Stimulated activated CD4-positive, alpha-beta T cell treated with anti-CD3 and anti-CD28 coated beads, Interleukin-2, amount 100 ng/mL, for 24 hours (primary cell): ENCODE data around the gene SLC4A5.
"Not testable (repeated sequence)": the region's sequence is repeated elsewhere in the genome, so short reads cannot be mapped to it uniquely, and the experiment has no call there.

Source experiments
- DNase-seq, 2 donors: peaks; one replicate each; pipeline ENCODE4 v3.0.0-alpha.2; 2020

Gene SLC4A5

DNA sequence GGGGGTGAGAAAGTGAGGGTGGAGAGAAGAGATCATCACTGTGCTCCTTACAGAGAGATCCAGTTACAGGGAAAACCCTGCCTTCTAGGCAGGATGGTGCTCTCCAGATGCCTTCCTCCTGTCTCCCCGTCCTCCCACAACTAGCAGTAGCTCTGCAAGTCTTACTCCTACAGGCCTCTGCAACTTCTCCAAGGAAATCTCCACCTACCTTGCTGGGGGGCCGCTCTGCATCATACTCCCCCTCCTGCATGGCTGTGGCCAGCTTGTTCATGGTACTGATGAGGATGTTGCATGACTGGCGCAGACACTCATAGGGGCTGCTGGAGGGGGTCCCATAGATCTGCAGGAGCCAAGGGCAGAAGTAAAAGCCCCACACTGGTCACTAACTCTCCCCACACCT lies 22.8 kb upstream of the SLC4A5 start:
- DNase-seq, result no peak

DNA sequence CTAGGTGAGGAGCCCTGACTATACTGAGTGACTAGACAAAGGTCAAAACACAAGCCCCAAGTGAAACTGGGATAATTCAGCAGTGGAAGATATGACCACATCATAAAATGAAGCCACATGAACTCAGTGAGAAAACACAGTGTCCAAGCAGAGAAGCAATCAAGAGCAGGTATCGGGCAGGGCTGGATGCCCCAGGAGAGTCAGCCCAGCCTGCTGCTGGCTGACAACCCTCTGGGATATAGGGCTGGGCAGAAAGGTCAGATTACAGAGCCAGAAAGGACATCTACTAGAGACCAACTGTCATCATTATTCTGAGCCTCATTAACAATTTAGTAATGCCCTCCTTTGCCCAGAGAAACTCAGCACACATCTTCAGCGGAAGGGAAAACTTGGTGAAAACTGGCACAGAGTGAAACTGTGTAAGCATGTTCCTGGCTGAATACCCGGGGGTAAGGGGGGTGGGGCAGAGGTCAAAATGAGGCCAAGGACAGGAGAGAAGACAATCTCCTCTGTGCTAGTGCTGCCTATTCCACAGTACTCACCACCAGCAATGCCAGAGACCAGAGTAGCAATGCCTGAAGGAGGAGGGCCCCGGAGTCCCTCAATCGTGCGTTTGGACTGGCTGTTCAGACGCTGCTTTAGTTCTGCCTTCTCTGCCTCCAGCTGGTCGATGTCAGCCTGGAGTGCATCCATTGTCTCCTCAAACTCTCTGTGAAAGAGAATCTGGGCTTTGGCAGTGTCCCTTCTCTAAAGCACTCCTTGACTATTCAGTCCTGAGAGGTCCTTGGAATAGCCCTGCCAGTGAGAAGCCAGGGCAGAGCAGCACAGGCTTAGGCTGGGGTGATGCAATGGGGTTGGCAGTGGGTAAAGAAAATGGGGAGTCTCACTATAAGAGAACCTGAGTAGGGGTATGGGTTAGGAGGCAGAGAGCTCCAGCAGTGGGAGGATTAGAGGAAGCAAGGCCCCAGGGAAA lies 21.6 kb upstream of the SLC4A5 start:
- no peak for DNase-seq

GRCh38 chr2:74361327-74361726 lies 18.1 kb upstream of the SLC4A5 start:
- DNase-seq, result no peak

DNA sequence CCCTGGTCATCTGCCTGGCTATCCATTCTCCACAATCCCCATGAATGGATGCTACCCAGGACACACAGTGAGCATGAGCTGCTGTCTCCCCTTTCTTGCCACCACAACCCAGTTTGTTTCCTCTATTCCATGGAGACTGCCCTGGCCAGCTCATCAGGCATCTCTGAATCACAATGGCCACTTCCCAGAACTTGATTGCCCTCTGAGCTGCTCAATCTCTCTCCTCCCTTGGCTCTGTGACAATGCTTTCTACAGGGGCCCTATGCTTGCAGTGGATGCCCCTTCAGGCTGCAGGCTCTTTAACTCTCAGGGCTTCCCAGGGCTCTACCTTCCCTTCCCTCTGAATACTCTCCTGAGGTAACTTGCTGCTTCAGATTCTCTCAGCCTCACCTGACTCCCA lies 14.4 kb upstream of the SLC4A5 start:
- no peak for DNase-seq

GRCh38 chr2:74349889-74350288 lies 6.7 kb upstream of the SLC4A5 start:
- no peak for DNase-seq

DNA sequence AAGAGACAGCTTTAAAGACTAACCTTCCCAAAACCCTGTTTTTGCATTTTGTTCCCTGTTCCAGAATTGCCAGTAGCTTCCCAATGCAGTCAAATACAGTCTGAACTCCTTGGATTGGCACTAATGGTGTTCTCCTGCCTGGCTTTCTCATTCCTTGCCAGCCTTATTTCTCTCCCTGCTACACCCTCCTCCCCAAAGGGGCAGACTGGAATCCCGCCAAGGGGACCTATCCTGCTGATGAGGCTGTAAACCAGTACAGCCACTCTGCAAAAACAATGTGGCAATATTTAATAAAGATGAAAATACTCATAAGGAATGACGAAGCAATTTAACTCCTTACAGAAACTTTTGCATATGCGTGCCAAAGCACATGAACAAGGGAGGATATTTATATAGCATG lies 4.5 kb upstream of the SLC4A5 start:
- no peak for DNase-seq

- no peak for DNase-seq
Observed at GRCh38 chr2:74347303-74347702, 4.1 kb upstream of the SLC4A5 start.

DNA sequence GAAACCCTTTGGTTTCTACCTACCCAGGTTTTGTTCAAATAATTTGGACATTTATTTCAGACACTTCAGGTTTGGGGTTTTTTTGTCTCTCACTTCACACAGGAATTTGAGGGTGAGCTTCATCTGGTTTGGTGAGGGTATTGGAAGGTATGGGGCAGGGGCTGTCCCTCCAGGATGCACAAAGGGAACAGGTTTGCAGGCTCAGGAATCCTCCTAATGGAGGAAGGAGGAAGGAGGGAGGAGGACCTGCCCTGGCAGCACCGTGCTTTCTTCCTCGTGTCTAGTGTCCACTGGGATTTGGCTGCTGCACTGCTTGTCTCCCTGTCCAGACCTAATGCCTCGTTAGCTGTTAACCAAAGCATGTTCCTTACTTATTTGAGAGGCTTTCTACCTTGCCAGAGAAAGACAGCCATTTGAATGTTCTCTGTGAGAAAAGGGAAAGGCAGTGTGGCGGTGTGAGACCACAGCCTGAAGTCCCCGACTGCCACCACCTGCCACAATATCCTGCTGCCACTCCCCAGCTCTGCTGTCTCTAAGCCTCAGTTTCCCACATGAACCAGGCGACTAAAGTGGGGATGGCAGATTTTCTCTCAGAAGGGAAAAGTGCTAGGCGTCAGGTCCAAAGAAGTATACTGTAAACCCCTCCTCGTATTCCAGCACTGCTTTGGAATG lies 2.2 kb upstream of the SLC4A5 start:
- DNase-seq, result no peak

DNA sequence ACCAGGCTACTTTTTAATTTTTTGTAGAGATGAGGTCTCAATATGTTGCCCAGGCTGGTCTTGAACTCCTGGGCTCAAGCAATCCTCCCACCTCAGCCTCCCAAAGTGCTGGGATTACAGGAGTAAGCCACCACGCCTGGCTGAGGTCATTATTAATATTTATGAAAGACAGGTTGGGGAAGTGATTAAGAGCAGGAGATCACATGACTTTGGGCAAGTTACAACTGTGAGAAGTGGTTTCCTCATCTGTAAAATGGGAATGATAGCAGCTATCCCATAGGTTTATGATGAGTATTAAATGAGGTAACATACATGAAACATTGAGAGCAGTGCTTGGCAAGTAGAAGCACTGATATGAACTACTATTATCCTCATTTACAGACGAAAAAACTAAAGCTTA lies 7.0 kb downstream of the SLC4A5 start:
- DNase-seq, result not testable (repeated sequence)

DNA sequence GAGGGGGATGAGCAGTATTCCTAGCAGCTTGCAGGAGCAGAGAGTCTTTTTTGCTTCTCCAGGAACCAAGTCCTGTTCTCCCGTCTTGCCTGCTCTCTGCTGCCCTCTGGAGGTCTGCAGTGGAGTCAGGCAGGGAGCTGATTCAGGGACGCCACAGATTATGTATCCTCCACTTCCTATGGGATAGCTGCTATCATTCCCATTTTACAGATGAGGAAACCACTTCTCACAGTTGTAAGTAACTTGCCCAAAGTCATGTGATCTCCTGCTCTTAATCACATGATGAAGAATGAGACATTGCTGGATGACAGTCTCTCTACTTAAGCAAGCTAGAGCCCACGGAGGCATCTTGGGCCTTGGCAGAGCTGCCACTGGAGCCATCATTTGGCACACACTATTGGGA lies 8.3 kb downstream of the SLC4A5 start:
- peak; percentile 82 to 83 for DNase-seq

DNA sequence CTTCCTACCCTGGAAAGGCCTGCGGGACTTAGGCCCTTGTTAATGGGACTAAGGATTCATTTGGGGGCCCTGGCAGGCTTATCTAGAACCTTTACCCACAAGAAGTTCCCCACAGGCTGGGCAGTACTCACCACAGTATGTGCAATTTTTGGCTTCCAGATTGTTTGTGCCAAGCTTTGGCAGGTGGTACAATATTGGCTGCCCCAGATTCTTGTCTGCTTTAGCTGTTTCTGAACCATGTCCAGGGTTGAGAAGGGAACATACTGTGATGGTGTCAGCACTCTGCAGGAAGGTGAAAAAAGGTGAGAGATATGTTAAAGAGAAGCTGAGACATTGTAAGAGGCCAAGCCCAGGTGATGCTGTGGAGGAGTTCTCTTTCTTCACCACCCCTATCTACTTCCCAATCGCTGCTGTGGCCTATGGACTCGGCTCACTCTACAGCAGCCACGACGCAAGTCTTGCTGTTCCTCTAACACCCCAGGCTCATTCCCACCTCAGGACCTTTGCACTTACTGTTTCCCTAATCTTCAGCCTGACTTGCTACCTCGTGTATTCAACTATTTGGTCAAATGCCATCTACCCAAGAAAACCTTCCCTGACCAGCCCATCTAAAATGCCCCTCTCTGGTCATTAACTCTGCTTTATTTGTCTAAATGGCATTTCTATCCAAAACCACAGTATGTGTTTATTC lies 9.2 kb downstream of the SLC4A5 start:
- no peak for DNase-seq

DNA sequence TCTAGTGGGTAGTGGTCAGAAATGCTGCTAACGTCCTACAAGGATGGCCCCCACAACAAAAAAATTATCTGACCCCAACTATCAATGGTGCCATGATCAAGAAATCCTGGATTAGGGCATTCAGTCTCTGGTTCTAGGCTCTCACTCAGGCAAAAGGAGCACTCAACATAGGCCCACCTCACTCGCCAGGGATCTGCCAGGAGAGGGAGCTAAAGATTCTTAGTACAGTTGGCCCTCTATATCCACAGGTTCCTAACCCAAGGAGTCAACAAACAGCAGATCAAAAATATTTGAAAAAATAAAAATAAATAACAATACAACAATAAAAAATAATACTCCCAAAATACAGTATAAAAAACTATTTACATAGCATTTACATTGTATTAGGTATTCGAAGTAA lies 10.0 kb downstream of the SLC4A5 start:
- peak in 1 of 2 donors; percentile 12 for DNase-seq

DNA sequence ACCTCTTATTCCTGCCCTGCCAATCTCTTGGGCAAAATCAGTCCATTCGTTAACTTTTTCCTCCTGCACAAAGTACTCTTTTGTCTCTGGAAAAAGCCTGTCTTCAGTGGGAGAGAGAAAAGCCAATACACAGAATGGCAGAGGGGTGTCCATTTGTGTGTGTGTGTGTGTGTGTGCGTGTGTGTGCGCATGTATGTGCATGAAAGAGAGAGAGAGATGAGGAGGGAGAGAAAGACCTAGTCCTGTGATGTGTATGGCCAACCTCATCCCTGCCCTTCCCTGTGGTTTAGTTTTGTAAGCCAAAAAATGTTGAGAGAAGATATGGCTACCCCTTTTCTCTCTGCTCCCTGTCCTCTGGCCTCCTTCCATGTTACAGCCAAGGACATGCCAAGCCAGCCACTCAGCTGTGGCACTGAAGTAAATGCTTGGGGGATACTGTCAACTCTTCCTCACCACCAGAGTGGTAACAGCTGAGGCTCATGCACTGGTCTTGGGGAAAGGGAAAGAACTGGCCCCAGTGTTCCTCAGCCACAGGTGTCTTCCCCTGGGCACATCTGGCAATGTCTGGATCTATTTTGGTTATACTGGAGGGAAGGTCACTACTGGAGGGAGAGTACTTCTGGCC lies 10.6 kb downstream of the SLC4A5 start:
- no peak for DNase-seq

- DNase-seq, result no peak
Observed at GRCh38 chr2:74328573-74328972, 14.6 kb downstream of the SLC4A5 start.

GRCh38 chr2:74328074-74328473 lies 15.1 kb downstream of the SLC4A5 start:
- DNase-seq, result no peak

- no peak for DNase-seq
Observed at GRCh38 chr2:74327627-74328026, 15.6 kb downstream of the SLC4A5 start.

- no peak for DNase-seq
Observed at GRCh38 chr2:74327199-74327598, 16.0 kb downstream of the SLC4A5 start.

DNA sequence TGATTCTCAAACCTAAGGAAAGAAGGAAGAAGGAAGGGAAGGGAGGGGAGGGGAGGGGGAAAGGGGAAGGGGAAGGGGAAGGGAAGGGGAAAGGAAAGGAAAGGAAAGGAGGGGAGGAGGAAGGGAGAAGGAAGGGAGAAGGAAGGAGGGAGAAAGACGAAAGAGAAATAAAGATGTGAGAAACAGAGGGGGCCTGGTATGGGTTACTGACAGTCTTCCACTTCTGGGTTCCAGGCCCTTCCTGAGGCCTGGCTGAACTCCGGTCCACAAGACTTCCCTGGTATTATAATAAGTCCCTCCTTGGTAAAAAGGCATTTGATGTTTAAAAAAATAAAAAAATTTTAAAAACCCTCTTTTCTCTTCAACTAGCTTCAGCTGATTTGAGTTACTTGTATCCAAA lies 17.4 kb downstream of the SLC4A5 start:
- DNase-seq, result no peak

DNA sequence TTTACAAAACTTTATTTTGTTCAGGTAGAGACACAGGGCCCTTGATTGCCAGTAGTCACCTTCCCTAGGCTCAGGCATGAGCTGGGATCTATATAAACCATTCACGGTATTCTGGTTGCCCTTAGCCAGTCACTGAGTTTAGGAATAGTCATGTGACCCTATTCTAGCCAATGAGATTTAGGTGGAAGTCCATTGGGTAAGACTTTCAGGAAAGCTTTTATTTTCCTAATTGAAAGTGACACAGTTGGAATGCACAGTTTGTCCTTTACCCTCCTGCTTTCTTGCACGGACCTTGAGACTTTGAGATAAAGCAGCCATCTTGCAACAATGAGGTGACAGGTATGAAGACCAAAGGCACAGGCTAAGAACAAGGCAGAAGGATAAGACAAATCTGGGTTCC lies 21.5 kb downstream of the SLC4A5 start:
- no peak for DNase-seq

DNA sequence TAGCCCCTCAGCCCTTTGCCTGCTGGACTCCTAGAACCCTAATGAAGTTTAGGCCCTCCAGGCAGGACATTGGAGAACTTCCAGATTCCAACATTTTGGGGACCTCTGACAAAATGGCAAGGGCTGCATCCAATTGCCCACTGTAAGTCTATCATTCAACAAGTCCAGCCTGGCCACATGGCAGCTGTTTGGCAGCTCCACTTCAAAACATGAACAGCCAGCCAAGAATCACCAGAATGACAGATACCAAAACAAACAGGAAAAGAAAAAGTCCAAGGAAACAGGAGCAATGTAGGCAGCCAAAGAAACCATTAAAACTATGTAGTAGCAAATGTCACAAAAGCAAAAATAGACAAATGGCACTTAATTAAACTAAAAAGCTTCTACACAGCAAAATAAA lies 25.5 kb downstream of the SLC4A5 start:
- DNase-seq, result no peak

DNA sequence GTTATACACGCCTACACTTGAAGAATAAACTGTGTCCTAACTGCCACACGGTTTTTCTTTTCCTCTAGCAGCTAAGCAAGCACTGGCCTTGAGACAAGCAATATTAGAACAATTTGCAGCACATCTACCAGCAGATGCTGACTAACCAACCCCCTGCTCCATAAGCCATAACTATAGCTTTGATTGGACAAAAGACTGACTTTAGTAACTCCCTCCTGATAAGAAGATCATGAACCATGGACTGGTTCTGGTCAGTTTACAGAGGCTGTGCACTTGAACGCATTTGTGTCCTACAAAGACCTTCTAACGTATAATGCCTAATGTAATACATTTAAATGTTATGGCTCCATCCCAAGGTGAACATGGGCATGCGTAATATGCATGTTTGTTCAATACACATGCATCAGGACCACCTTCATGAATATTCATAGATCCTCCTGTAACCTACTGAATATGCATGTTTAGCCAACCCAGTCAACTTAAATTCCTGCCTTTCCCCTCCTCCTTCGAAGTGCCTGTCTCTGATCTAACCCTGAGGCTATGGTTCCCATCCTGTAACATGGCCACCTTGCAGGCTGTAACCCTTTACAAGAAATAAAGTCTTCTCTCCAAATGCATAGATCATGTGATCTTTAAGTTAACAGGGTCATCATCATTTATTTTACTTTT lies 26.5 kb downstream of the SLC4A5 start:
- DNase-seq, result no peak

- no peak for DNase-seq
Observed at GRCh38 chr2:74314107-74314506, 29.1 kb downstream of the SLC4A5 start.

GRCh38 chr2:74313497-74313896 lies 29.7 kb downstream of the SLC4A5 start:
- DNase-seq, result no peak
